GM19467 (cell line): Measurements from ENCODE around the gene ADGRA1.
"Not testable (repeated sequence)": the region's sequence is repeated elsewhere in the genome, so short reads cannot be mapped to it uniquely, and the experiment has no call there.

ENCODE experiments used
- ATAC-seq: cut with Tn5 transposase; IDR thresholded peaks from one replicate; pipeline ENCODE4 v1.9.1; 2021; ENCODE audit warnings: mild to moderate bottlenecking, moderate library complexity; ENCODE audit not compliant: unreplicated experiment

Gene ADGRA1

DNA sequence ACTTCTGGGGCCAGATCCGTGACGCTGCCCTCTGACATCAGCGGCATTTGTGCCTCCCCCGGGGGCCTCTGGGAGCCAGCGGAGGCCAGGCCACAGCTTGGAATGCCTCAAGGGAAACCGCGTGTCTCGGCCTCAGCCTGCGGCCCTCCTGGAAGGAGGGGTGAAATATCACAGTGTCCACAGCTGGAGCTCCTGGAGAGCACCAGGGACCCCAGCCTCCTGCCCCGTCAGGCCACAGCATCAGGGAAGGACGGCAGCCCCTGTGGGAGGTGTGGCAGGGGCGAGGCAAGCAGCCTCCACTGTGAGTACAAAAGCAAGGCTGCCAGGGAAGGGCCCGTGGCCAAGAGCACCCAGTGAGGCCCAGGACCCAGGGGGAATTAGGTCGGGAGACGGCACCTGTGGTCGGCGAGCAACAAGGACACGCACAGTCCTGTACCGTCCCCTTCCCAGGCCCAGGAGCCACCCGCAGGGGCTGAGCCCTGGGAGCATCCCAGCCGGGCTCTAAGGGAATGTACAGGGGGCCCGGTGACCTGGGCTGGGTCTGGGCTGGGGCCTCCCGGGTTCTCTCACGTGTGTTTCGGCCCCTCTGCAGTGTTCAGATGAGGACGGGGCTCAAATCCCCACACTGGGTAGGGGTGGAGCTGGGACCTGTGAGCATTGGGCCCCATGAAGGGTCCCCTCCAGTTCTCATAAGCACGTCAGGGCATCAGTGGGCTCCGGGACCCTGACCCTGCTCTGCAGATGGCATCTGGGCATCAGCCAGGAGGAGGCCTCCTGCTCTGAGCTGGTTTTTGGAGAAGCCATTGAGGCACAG lies 53.6 kb downstream of the ADGRA1 start:
- ATAC-seq, result no peak

DNA sequence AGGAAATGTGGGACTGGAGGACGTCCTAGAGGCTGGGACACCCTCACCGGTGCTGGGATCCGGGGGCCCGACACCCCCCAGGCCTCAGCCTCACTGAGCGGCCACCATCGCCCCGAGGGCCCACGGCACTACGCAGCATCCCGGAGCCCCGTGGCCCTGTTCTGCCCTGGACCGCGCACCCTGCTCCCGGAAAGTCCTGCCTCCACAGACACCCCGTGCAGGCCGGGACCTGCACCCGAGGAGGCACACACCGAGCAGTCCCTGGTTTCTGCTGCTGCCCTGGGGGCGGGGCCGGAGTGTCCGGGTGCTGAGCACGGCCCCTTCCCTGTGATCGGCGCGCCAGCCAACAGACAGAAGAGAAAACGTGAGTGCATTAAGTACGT lies 54.2 kb downstream of the ADGRA1 start:
- no peak for ATAC-seq

DNA sequence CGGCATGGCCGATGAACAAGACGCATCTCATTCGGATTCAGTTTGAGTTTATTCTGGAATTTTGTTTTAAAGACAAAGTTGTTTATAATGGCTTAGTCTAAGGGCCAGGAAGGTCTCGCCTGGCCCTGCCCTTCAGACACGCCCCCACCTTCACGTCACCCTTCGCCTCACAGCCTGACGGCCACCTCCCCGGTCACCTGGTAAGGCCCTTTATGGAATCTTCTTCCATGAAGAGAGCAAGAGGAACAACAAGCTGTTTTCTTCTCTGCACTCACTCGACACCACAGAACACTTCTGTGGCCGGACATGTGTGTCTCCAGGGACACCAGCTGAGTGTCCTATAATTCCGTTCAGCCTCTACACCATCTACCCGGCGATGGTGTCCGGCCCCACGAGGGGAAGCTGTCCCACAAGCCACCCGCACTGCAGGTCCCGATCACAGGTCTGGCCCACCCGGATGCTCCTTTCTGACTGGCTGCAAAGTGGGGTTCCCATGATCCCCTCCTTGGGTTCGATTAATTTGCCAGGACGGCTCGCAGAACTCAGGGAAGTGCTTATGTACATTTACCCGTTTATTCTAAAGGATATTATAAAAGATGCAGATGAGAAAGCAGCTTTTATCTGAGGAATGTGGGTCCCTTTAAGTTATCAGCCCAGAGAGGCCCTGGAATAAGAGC lies 54.9 kb downstream of the ADGRA1 start:
- ATAC-seq, result no peak

DNA sequence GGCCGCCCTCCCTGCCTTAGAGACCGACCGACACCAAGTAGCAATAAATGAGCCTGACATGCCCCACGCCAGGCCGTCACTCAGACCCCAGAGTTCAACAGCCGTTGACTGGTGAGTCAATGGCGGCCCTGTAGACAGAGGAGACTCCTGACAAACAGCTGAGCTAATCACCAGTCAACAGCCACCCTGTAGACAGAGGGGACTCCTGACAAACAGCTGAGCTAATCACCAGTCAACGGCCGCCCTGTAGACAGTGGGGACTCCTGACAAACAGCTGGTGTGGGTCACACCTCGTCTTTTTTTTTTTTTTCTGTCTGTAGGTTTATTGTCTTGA lies 55.4 kb downstream of the ADGRA1 start:
- ATAC-seq, result no peak

DNA sequence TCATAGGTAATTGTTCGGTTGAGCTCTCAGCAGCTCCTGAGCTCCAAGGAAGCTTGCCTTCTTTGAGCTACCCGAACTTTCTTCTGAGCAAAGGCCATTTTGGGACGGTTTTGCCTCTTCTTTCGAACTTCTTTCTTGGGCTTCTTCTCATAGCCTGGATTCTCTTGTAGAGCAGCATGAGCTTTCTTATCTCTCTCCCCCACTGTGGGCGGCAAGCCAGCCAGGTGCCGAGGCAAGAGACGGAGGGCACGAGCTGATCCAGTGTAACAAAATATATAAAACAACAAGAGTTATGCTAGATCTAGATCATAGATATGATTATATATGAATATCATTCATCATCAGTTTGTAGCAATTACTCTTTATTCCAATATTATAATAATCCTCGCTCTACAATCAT lies 55.8 kb downstream of the ADGRA1 start:
- no peak for ATAC-seq

DNA sequence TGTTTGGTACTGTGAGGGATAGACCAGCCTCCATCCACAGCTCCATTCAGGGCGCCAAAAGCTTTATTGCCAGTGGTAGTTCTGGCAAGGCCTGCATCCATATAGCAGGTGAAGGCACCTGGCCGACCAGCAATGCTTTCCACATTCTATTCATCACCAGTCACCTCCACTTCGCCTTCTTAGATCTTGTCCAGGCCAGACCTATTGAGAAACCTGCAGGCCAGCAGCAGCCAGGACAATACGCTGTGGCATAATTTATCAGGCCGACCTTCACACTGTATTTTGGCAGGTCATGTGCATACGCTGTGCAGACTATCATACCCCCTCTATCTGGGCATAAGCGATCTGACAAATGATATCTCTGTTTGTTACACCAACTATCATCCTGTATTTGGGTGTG lies 57.0 kb downstream of the ADGRA1 start:
- ATAC-seq, result no peak

DNA sequence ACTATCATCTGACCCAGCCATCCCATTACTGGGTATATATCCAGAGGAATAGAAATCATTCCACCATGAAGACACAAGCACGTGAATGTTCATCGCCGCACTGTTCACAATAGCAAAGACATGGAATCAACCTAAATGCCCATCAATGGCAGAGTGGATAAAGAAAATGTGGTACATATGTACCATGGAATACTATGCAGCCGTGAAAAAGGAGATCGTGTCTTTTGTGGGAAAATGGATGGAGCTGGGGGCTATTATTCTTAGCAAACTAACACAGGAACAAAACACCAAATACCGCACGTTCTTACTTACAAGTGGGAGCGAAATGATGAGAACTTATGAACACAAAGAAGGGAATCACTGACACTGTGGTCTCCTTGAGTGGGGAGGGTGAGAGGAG lies 62.5 kb downstream of the ADGRA1 start:
- no peak for ATAC-seq

DNA sequence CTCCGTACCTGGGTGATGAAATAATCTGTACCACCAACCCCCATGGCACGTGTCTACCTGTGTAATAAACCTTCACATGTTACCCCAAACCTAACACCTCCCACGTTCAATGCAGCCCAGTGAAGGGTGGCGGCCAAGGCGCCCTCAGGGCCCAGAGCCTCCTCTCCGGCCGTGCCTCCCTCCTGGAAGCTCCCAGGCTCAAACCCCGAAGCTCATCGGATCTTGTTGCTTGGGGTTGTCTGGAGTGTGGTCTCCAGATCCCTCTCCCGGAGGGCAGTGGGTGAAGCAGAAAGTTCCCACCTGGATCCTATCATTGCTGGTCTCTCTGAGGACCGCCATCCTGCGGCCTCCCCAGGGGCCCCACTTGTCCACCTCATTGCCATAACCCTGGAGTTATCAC lies 62.9 kb downstream of the ADGRA1 start:
- ATAC-seq, result no peak

DNA sequence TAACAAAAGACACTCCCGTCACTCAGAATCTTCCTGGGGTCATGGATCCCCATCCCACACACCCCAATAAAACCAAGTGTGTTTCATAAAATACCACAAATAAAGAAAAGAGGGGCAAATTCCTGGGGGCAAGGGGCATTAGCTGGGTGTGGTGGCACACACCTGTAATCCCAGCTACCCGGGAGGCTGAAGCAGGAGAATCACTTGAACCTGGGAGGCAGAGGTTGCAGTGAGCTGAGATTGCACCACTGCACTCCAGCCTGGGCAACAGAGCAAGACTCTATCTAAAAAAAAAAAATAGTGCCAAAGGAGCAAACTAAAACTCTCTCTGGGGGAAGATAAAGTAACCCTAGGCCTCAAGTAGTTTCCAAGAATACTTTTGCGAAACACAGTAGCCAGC lies 63.3 kb downstream of the ADGRA1 start:
- not testable (repeated sequence) for ATAC-seq

DNA sequence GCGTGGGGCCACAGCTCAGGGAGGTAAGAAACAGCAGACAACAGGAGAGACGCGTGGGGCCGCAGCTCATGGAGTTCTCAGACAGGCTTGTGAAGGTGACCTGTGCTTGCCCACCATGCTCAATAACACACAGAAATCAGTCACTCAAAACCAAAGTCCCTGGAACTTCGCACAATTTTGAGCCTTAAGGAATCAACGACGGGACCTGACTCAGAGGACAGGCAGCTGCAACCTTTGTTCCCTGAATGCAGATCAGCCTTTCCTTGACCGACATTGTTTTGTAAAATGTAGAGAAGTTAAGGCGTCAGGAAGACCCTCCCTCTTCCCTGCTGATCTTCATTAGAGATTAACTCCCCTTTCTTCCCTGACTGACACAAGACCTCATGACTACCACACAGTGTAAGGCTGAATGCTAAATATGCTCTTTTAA lies 63.8 kb downstream of the ADGRA1 start:
- ATAC-seq, result no peak

DNA sequence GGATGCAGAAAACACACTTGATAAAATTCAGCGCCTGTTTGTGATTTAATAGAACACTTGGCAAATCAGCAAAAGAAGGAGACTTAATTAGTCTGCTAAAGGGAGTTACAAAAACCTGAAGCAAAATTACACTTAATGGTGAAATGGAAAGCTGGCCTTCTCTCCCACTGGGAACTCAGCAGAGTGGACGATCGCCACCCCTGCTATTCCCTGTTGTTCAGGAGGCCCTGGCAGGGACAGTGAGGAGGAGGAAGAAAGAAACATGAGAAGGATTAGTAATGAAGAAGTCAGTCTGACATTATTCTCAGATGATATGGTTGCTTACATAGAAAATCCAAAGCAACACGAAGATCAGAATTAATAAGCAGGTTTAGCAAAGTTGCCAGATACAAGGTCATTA lies 66.7 kb downstream of the ADGRA1 start:
- ATAC-seq, result no peak

DNA sequence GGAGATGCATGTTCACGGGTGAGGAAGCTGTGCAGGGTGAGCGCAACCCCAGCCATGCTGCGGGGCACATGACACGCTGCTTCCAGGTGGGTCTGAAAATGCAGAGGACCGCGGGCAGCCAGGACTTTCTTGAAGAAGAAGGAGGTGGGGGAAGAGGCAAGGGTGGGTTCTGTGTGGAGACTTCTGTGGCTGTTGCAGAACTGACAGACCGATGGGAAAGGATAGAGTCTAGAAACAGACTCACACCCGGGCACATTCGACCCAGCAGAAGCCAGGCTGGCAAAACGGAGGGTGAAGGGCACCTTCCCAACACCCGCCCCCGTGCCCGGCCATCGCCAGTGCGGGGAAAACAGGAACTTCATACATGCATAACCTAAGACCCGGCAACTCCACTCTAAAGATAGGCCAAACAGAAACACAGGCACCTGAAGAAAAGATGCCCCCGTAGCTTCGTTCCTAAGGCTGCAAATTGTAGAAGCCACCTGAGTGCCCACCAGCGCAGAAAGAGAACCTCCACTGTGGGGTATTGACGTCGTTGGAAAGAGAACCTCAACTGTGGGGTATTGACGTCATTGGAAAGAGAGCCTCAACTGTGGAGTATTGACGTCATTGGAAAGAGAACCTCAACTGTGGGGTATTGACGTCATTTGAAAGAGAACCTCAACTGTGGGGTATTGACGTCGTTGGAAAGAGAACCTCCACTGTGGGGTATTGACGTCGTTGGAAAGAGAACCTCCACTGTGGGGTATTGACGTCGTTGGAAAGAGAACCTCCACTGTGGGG lies 67.5 kb downstream of the ADGRA1 start:
- ATAC-seq, result no peak

DNA sequence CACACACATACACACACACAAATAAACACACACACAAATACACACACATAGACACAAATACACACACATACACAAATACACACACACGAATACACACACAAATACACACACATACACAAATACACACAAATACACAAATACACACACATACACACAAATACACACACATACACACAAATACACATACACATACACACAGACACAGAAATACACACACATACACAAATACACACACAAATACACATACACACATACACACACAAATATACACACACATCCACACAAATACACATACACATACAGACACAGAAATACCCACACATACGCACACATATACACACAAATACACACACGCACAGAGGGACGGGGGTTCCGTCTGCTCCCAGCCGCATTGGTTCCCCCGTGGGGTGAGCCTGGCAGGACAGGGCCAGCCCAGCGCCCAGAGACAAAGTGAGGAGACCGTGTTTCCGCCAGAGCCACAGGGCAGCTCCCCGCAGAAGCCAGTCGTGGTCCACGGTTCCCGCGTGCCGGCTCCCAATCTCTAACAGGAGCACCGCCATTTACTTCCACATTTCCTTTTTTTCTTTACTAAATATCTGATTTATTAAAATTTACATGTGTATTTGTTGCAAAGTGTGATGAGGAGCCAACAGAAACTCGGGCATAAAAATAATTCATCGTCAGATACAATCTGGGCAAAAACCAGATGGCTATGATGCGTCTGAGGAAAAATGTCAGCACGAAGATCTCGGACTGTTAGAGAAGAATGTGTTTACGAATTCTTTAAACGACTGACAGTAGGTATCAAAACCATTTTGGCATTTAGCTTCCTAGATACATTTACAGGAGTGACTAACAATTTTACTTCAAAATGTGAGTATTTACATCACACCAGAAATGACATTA lies 69.2 kb downstream of the ADGRA1 start:
- ATAC-seq, result no peak

DNA sequence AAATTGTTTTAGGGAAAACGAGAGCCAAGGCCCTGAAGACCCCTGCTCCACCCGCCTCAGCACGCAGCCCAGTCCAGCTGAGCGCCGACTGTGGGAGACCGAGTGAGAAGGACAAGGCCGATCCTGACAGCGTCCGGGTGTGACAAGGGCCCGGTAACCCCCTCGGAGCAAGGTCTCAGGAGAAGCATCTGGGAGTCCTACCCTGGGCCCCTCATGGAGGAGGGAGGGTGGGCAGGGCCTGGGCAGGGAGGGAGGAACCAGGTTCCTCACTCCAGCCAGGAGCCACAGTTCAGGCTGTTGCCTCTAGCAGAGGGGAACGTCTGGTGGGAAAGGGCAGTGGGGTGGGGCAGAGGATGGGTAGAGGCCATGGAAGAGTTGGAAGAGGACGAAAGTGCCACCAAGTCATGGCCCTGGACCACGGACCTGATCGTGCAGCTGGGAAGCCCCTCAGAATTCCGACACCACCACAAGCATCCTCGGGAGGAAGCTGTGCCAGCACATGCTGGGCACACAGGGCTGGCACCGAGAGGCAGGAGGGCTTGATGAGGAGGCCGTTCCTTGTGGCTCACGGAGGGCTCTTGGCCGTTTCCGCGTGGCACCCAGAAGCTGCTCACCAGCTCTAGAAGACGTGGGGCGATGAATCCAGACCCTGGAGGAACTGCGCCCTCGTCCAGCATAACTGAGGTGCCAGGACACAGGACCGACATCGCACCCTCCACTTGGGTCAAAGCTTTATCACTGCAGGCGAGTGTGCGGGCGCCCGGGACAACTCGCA lies 70.1 kb downstream of the ADGRA1 start:
- no peak for ATAC-seq

DNA sequence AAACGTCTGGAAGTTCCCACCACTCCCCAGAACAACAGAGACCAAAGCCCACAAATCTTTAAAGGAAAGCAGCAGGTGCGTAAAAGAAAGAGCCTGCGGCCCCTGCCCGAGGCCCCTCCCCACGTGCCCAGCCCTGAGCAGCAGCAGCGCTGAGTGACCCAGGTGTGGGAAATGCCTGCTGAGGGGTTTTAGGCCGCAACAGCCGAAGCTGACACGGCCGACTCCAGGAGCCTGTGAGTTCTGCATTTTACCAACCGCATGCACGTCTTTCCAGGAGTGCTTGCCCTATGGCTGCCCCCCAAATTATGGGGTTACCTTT lies 70.7 kb downstream of the ADGRA1 start:
- no peak for ATAC-seq

DNA sequence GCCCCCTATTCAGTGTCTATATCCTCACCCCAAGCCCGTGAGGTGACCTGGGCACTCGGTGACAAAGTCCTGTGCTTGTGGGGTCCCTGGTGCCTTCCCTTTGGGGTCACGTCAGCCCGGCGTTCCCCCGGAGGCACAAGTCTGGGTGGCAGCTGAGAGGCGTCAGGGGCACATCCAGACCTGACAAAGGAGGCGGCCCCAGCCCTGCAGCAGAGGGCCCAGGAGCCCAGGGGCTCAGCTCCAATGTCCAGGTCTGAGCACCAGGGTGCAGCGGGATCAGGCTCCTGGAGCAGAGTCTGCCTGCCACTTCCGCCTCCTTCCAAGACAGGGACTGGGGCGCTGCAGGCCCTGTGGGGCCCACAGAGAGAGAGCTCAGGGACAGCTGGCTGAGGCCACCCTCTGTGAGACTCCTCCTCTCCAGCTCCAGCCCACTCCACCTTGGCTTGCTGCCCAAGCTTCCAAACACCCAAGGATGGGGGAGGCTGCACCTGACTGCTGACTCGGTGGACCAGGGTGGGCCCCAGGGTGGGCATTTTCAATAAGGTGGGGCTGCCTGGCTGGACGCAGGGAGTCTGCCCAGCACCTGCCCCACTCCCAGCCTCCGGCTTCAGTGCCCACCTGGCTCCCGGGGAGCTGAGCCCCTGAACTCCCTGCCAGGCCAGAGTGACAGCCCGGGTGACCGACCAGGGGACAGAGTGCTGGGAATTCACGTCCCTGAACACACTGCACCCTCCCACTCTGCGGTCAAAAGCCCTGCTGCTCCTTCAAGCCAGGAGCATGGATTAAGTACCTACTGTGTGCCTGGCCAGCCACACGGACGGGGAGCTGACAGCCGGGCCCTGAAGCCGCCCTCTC lies 71.3 kb downstream of the ADGRA1 start:
- no peak for ATAC-seq

DNA sequence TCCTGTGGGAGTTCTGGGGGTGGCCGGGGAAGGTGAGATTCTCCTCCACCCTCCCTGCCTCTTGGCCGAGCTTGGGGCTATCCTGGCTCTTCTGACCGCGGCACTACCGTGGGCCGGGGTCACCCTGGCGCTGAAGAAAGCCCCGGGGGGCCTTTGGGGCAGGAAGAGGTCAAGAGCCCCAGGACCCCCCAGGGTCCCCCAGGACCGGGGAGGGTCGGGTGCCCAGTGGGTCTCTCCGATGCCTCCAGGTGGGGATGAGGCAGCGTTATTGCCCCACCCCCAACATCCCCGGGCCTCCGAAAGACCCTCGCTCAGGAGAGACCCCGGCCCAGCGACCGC lies 71.9 kb downstream of the ADGRA1 start:
- ATAC-seq, result no peak

DNA sequence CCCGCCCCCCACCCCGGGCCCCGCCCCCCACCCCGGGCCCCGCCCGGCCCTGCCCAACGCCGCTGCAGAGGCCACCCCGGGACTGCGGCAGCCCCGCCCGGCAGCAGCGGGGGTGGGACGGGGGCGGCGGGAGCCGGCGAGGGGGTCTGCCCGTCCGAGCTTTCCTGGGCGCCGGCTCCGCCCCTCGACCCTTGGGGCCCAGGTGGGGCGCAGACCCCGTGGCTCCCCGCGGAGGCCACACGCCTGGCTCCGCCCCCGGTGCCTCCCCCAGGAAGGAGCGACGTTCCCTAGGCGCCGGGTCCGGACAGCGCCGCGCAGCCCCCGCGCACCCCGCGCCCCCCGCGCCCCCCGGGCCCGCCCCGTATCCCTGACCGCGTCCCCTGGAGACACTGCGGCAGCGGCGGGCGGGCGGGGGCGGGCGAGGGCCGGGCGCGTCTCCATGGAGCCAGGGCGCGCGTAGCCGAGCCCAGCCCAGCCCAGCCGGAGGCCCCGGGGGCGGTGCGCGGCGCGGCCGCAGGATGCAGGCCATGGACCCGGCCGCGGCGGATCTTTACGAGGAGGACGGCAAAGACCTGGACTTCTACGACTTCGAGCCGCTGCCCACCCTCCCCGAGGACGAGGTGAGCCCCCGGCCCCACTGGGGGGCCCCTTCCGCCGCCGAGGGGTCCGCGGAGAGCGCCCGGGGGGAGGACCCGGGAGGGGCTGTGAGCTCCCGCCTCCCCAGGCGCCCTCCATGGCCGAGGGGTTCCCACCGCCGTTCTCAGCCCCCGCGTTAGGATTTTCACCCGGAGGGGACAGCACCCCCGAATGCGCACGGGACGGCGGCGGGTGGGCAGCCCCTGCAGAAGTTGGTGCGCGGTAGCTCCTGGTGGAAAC lies 72.5 kb downstream of the ADGRA1 start, which contains the start of gene KNDC1:
Gene KNDC1, plus strand, starts transcription at position 270 of the 876 bp plus-strand sequence. Its CDS starts 249 bp downstream, at position 519.
- no peak for ATAC-seq
